ENCODE measurements around the gene INAFM2. TPM values are rescaled to one million over a fixed set of nuclear protein-coding genes. Genes with fewer than 3 reads are reported as not detected.

INAFM2 gene
- total RNA-seq, 2 experiments from 2014 or later = 6.7 to 7.4 TPM

DNA sequence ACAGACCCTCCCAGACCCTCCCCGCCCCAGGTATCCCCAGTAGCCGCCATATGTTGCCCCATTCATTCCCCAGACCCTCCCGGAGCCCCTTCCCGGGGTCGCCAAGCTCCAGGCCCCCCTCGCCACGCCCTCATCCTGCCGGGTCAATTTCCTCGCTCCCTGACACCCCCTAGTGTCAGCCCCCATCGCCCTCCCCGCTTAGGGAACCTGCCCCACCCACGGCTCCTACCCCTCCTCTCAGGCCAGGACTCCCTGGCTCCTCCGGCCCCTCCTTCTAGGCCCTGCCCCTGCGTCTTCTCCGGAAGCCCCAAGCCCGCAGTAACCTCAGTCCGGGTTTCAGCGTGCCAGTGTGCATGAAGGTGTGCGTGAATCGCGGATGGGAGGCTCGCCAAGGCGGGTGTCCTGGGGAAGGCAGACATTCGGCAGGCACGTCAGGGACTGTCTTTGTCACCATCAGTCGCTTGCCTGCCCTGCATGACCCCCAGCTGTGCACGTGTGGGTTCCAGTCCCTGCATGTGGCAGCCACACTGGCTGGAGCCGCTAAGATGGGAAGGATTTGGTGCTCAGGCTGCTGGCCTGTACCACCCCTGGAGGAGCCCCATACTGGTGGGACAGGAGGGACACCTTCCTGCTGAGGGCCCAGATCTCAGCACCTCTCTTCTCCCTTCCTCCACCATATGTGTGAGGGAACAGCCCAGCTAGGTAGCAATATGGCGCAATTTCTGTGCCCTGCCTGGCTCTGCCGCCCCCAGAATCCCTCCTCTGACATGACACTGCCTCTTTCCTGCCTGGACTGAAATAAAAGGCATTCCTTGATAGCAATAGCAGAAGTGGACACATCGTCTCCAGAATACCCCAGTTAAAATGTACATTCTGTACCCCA, 35.2 kb downstream of the INAFM2 start:
- no peak overlapping the region for H3K27ac Mint-ChIP-seq

DNA sequence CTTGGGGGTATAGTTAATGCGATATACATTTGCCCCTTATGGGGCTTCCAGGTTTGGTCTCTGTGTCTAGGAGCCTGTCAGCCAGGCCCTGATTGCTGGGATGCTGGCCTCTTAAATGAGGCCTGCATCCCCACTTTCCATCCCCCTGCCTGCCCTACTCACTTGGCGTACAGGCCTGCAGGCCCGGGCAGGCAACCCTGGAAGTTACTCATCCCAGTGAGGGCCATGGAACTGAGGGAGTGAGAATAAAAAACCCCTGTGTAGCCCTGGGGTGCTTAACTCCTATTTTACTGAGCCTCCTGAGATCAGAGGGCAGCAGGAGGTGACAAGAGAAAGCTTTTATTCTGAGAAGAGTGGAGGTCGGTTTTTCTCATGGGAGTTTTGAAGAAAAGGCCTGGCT, 36.5 kb downstream of the INAFM2 start:
- no peaks in the 10 kb centered on the region for H3K36me3 Mint-ChIP-seq
- CTCF ChIA-PET = interaction anchor here (0.8 kb wide), 1 partner anchor 22 kb away, joined by 3 read pairs; no protein-coding TSS in a partner anchor
- no peak overlapping the region for H3K4me3 Mint-ChIP-seq
- no peaks in the 10 kb centered on the region for H3K27me3 Mint-ChIP-seq
- H3K4me1 Mint-ChIP-seq (ENCODE audit: low read depth) = peaks cover 5% of the 10 kb centered on the region
- no peak overlapping the region for H3K27ac Mint-ChIP-seq
- H3K9me3 Mint-ChIP-seq = no peaks in the 10 kb centered on the region
- no peak for DNase-seq
- intact Hi-C loops (cut with micrococcal nuclease) = no loop called here
- POLR2A ChIA-PET = no interaction called here

More for the DNA sequence above, 35.2 kb downstream of the INAFM2 start:
- Mint-ChIP-seq H3K9me3 (no peaks in the 10 kb centered on the region), H3K4me3 (peak overlapping the region; percentile 68), H3K27me3 (no peaks in the 10 kb centered on the region), H3K4me1 (ENCODE audit: low read depth) (peaks cover 5% of the 10 kb centered on the region), H3K36me3 (no peaks in the 10 kb centered on the region)
- ChIA-PET CTCF (interaction anchor here (1.8 to 3.3 kb wide), 3 partner anchors 10 to 21 kb away, joined by 11 to 21 read pairs (median 15); no protein-coding TSS in a partner anchor), POLR2A (no interaction called here)
- DNase-seq = peak; percentile 39
- intact Hi-C loops (cut with micrococcal nuclease) = loop anchor here (1.0 to 5.0 kb wide), 2 partner anchors 10 to 36 kb away; partner anchors contain the start of gene INAFM2

DNA sequence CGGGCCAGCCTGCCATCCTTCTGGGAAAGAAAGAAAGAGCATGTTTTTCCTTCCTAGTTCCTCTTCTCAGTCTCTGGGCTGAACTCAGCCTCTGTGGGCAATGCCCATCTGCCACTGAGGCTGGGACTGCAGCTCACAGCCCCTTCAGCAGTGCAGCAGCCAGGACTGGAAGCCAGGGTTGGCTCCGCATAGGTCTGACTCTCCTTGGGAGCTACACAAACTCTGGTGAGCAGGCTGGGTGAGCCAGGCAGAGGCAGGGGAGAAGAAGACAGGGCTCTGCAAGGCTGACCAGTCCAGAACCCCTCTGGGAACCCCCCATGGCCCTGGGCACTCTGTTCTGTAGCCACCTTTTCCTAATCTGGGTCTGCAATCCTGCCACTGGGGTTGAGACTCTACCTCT, 38.1 kb downstream of the INAFM2 start:
- H3K9me3 Mint-ChIP-seq = no peaks in the 10 kb centered on the region
- H3K4me3 Mint-ChIP-seq = no peak overlapping the region
- CTCF ChIA-PET = no interaction called here
- POLR2A ChIA-PET = no interaction called here
- peaks cover 9% of the 10 kb centered on the region for H3K4me1 Mint-ChIP-seq (ENCODE audit: low read depth)
- no peaks in the 10 kb centered on the region for H3K36me3 Mint-ChIP-seq
- intact Hi-C loops (cut with micrococcal nuclease) = no loop called here
- DNase-seq = no peak
- H3K27ac Mint-ChIP-seq = no peak overlapping the region
- H3K27me3 Mint-ChIP-seq = no peaks in the 10 kb centered on the region

DNA sequence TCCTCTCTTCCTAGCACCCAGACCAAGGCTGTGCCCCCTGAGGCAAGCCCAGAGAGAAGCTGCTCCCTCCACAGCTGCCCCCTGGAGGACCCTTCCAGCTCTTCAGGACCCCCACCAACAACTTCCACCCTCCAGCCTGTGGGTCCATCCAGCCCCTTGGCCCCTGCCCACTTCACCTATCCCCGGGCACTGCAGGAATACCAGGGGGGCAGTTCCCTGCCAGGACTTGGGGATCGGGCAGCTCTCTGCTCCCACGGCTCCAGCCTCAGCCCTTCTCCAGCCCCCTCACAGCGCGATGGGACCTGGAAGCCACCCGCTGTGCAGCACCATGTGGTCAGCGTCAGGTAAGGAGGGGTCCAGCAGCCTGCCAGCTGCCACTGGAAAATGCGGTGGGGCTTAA, 40.1 kb downstream of the INAFM2 start:
- peaks cover 20% of the 10 kb centered on the region for H3K4me1 Mint-ChIP-seq (ENCODE audit: low read depth)
- H3K36me3 Mint-ChIP-seq = no peaks in the 10 kb centered on the region
- ChIA-PET POLR2A (no interaction called here), CTCF (interaction anchor here (0.7 kb wide), 1 partner anchor 24 kb away, joined by 3 read pairs; no protein-coding TSS in a partner anchor)
- H3K4me3 Mint-ChIP-seq = no peak overlapping the region
- no peaks in the 10 kb centered on the region for H3K27me3 Mint-ChIP-seq
- intact Hi-C loops (cut with micrococcal nuclease) = no loop called here
- H3K27ac Mint-ChIP-seq = no peak overlapping the region
- no peak for DNase-seq
- H3K9me3 Mint-ChIP-seq = no peaks in the 10 kb centered on the region

DNA sequence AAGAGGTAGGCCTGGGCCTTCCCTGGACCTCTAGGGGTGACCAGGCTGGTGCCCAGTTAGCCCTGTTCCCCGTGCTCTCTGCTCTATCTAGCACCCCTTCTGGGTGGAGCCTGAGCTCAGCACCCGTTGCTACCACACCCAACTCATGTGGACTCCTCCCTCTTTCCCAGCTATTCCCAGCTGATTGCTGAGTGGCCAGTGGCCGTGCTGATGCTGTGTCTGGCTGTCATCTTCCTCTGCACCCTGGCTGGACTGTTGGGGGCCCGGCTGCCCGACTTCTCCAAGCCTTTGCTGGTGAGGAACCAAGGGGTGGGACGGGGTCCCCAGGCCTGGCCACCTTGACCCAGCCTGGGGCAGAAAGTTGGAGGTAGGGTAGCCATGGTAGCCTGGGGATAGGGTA, 40.8 kb downstream of the INAFM2 start:
- no peaks in the 10 kb centered on the region for H3K36me3 Mint-ChIP-seq
- H3K27ac Mint-ChIP-seq = no peak overlapping the region
- H3K27me3 Mint-ChIP-seq = no peaks in the 10 kb centered on the region
- H3K9me3 Mint-ChIP-seq = no peaks in the 10 kb centered on the region
- no peak for DNase-seq
- no peak overlapping the region for H3K4me3 Mint-ChIP-seq
- CTCF ChIA-PET = no interaction called here
- intact Hi-C loops (cut with micrococcal nuclease) = no loop called here
- POLR2A ChIA-PET = no interaction called here
- H3K4me1 Mint-ChIP-seq (ENCODE audit: low read depth) = peaks cover 16% of the 10 kb centered on the region

DNA sequence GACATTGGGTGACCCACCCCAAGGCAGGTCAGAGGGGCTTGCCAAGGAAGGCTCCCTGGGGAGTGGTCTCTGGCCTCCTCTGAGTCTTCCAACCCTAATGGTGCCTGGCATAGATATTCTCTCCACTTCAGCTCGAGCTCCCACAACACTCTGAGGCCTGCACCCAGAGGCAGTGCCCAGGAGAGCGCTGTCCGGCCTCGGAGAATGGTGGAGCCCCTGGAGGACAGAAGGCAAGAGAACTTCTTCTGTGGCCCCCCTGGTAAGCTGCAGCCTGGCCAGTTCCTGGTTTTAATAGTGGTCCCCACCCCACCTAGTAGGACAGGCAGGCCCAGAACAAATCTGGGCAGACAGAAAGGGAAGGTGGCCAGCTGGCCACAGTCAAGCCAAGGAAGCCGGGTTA, 41.5 kb downstream of the INAFM2 start:
- no peak for DNase-seq
- H3K4me3 Mint-ChIP-seq = no peak overlapping the region
- H3K4me1 Mint-ChIP-seq (ENCODE audit: low read depth) = peaks cover 16% of the 10 kb centered on the region
- no peaks in the 10 kb centered on the region for H3K9me3 Mint-ChIP-seq
- H3K27ac Mint-ChIP-seq = no peak overlapping the region
- intact Hi-C loops (cut with micrococcal nuclease) = loop anchor here (5.0 kb wide), 1 partner anchor 72 kb away; no protein-coding TSS in a partner anchor
- H3K27me3 Mint-ChIP-seq = no peaks in the 10 kb centered on the region
- ChIA-PET CTCF (interaction anchor here (1.0 to 5.2 kb wide), 3 partner anchors 23 to 57 kb away, joined by 4 to 49 read pairs (median 15); partner anchors contain the start of gene CCDC9B), POLR2A (no interaction called here)
- no peaks in the 10 kb centered on the region for H3K36me3 Mint-ChIP-seq

DNA sequence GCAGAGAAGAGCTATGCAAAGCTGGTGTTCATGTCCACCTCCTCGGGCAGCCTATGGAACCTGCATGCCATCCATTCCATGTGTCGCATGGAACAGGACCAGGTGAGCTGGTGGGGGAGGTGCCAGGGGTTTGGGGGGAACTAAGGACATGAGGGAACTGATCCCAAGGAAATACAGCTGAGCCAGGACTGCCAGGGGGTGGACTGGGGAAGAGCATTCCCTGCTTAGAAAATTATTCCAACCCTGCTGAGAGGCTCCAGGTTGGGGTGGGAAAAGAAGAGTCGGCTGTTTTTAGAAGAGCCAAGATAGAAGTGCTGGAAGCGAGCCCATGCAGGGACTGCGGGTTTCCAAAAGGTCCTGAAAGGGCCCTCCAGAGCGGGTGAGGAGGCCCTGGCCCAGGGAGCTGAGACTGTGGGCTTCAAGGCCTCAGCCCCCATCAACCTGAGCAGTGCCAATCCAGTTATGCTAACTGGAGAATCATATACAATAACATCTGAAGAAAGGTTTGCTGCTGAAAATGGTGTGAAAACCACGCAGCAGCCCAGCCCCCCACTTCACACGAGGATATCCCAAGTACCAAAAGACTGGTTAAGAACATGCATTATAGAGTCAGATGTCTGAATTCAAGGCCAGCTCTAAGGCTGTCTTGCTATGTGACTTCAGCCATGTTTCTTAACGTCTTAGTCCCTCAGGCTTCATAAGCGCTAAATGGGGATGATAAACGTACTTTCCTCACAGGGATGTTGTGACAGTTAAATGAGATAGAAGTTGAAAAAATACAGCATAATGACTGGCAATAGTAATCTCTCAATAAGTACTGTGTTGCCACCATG, 42.3 kb downstream of the INAFM2 start:
- DNase-seq = no peak
- ChIA-PET CTCF (interaction anchor here (1.0 to 5.2 kb wide), 6 partner anchors 17 to 56 kb away, joined by 4 to 49 read pairs (median 14); partner anchors contain the start of genes CCDC9B and KNSTRN), POLR2A (no interaction called here)
- no peaks in the 10 kb centered on the region for H3K9me3 Mint-ChIP-seq
- intact Hi-C loops (cut with micrococcal nuclease) = loop anchor here (5.0 kb wide), 1 partner anchor 71 kb away; no protein-coding TSS in a partner anchor
- H3K36me3 Mint-ChIP-seq = no peaks in the 10 kb centered on the region
- no peak overlapping the region for H3K4me3 Mint-ChIP-seq
- H3K27me3 Mint-ChIP-seq = no peaks in the 10 kb centered on the region
- H3K4me1 Mint-ChIP-seq (ENCODE audit: low read depth) = peaks cover 16% of the 10 kb centered on the region
- no peak overlapping the region for H3K27ac Mint-ChIP-seq

DNA sequence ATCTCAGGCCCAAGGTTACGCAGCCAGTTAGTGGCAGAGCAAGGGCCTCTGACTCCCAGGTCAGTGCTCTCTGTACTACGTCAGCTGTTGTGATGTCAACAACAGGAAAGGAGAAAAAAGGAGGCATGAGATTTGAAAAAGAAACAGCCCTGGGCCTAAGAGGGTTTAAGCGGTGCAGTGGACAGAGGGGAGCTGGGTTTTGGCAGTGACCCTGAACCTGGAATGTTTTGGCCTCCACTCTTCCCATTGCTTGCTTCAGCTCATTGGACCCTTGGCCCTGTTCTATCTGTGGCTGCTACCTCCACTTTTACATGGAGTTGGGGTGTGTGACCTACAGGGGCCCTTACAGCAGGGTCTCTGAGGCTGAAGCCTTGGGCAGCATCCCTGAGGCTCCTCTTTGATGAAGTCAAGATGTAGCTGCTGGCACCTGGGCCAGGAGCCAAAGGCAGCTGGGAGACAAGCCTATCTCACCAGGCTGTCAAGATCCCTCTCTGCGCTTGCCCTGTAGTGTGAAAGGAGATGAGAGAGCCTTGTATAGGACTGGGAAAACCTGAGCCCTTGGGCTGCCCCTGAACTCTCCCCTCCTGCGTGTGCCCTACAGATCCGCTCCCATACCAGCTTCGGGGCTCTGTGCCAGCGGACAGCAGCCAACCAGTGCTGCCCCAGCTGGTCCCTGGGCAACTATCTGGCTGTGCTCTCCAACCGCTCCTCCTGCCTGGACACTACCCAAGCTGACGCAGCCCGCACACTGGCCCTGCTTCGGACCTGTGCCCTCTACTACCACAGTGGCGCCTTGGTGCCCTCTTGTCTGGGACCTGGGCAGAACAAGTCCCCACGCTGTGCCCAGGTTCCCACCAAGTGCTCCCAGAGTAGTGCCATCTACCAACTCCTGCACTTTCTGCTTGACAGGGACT, 43.2 kb downstream of the INAFM2 start:
- Mint-ChIP-seq H3K36me3 (no peaks in the 10 kb centered on the region), H3K27me3 (no peaks in the 10 kb centered on the region), H3K9me3 (no peaks in the 10 kb centered on the region), H3K4me1 (ENCODE audit: low read depth) (peaks cover 16% of the 10 kb centered on the region), H3K27ac (no peak overlapping the region), H3K4me3 (peak overlapping the region; percentile 71)
- intact Hi-C loops (cut with micrococcal nuclease) = loop anchor here (5.0 kb wide), 1 partner anchor 71 kb away; no protein-coding TSS in a partner anchor
- ChIA-PET CTCF (interaction anchor here (0.7 to 5.2 kb wide), 9 partner anchors 9 to 56 kb away, joined by 3 to 49 read pairs (median 13); partner anchors contain the start of genes CCDC9B, DISP2 and KNSTRN), POLR2A (no interaction called here)
- no peak for DNase-seq

DNA sequence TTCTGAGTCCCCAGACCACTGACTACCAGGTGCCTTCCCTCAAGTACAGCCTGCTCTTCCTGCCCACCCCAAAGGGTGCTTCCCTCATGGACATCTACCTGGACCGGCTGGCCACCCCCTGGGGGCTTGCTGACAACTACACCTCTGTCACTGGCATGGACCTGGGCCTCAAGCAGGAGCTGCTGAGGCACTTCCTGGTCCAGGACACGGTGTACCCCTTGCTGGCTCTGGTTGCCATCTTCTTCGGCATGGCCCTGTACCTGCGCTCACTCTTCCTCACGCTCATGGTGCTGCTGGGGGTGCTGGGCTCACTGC, 43.8 kb downstream of the INAFM2 start:
- intact Hi-C loops (cut with micrococcal nuclease) = loop anchor here (5.0 kb wide), 1 partner anchor 70 kb away; no protein-coding TSS in a partner anchor
- H3K4me3 Mint-ChIP-seq = peak overlapping the region; percentile 71
- peaks cover 16% of the 10 kb centered on the region for H3K4me1 Mint-ChIP-seq (ENCODE audit: low read depth)
- H3K27ac Mint-ChIP-seq = peak overlapping the region; percentile 2
- DNase-seq = no peak
- CTCF ChIA-PET = interaction anchor here (0.7 to 5.2 kb wide), 14 partner anchors 10 to 77 kb away, joined by 3 to 49 read pairs (median 8); partner anchors contain the start of genes CCDC9B, DISP2, IVD and KNSTRN
- no peaks in the 10 kb centered on the region for H3K9me3 Mint-ChIP-seq
- no peaks in the 10 kb centered on the region for H3K36me3 Mint-ChIP-seq
- H3K27me3 Mint-ChIP-seq = no peaks in the 10 kb centered on the region
- POLR2A ChIA-PET = interaction anchor here (1.0 kb wide), 1 partner anchor 36 kb away, joined by 3 read pairs; no protein-coding TSS in a partner anchor

DNA sequence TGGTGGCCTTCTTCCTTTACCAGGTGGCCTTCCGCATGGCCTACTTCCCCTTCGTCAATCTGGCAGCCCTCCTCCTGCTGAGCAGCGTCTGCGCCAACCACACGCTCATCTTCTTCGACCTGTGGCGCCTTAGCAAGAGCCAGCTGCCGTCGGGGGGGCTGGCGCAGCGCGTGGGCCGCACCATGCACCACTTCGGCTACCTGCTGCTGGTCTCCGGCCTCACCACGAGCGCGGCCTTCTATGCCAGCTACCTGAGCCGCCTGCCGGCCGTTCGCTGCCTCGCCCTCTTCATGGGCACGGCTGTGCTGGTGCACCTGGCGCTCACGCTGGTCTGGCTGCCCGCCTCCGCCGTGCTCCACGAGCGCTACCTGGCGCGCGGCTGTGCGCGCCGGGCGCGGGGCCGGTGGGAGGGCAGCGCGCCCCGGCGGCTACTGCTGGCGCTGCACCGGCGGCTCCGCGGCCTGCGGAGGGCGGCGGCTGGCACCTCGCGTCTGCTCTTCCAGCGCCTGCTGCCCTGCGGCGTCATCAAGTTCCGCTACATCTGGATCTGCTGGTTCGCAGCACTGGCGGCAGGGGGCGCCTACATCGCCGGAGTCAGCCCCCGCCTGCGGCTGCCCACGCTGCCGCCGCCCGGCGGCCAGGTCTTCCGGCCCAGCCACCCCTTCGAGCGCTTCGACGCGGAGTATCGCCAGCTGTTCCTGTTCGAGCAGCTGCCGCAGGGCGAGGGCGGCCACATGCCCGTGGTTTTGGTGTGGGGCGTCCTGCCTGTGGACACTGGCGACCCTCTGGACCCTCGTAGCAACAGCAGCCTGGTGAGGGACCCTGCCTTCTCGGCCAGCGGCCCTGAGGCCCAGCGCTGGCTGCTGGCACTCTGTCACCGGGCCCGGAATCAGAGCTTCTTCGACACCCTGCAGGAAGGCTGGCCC, 44.5 kb downstream of the INAFM2 start:
- H3K27ac Mint-ChIP-seq = peak overlapping the region; percentile 2
- no peaks in the 10 kb centered on the region for H3K9me3 Mint-ChIP-seq
- no peaks in the 10 kb centered on the region for H3K27me3 Mint-ChIP-seq
- intact Hi-C loops (cut with micrococcal nuclease) = loop anchor here (1.0 to 5.0 kb wide), 6 partner anchors 10 to 69 kb away; partner anchors contain the start of genes DISP2 and IVD
- POLR2A ChIA-PET = interaction anchor here (1.0 kb wide), 1 partner anchor 36 kb away, joined by 3 read pairs; no protein-coding TSS in a partner anchor
- CTCF ChIA-PET = interaction anchor here (0.7 to 5.2 kb wide), 26 partner anchors 9 to 476 kb away, joined by 3 to 49 read pairs (median 5); partner anchors contain the start of genes CCDC9B, DISP2, INAFM2 and IVD
- peak overlapping the region; percentile 71 for H3K4me3 Mint-ChIP-seq
- no peaks in the 10 kb centered on the region for H3K36me3 Mint-ChIP-seq
- DNase-seq = peak; percentile 93
- H3K4me1 Mint-ChIP-seq (ENCODE audit: low read depth) = peaks cover 16% of the 10 kb centered on the region

Data from activated CD4-positive, alpha-beta memory T cell treated with anti-CD3 and anti-CD28 coated beads for 36 hours (primary cell).